Psoas muscle (tissue), 8 donors: Measurements from ENCODE around the gene C18orf63. TPM values are rescaled to one million over a fixed set of nuclear protein-coding genes. Genes with fewer than 3 reads are reported as not detected.
A peak's percentile ranks its signal among the peaks of the same experiment; 100 is the strongest.

Source experiments
- ATAC-seq, 4 donors: fragments of 200-7000 bp; cut with Tn5 transposase; one replicate each; pipeline ENCODE4 v1.9.1; 2020; ENCODE audit warnings: moderate library complexity in 3 of 4, mild to moderate bottlenecking in 2 of 4
- DNase-seq, 2 donors: peaks; one replicate each; pipeline ENCODE4 v3.0.0-alpha.2; 2020
- H3K27ac ChIP-seq: fragments of 200-600 bp; one replicate; pipeline ENCODE4 v1.8.0; 2022
- H3K27me3 ChIP-seq, 3 donors: fragments of 200-600 bp in 1 of 3; one replicate each; pipeline versions ENCODE4 v1.6.1 to v1.8.0; 2013 to 2022; ENCODE audit warnings: low read length in 2 of 3, mild to moderate bottlenecking in 2 of 3, moderate library complexity in 1 of 3; ENCODE audit not compliant: insufficient read depth in 3 of 3
- H3K36me3 ChIP-seq, 2 donors: fragments of 200-600 bp in 1 of 2; one replicate each; pipeline versions ENCODE4 v1.6.1 to v1.8.0; 2013 to 2022; ENCODE audit warnings: low read depth in 1 of 2, mild to moderate bottlenecking in 1 of 2, moderate library complexity in 1 of 2; ENCODE audit not compliant: insufficient read depth in 1 of 2
- H3K4me1 ChIP-seq: fragments of 200-600 bp; one replicate; pipeline ENCODE4 v1.8.0; 2022
- H3K4me3 ChIP-seq: fragments of 200-600 bp; one replicate; pipeline ENCODE4 v1.8.0; 2022; ENCODE audit warnings: mild to moderate bottlenecking
- H3K9me3 ChIP-seq: fragments of 200-600 bp; one replicate; pipeline ENCODE4 v1.8.0; 2022
- WGBS, 3 donors: extraction: QIAGEN DNeasy Blood & Tissue Kit; methylation state at CpG; one replicate each; pipeline versions ENCODE4 v1.1.6 to v1.1.7; 2013; 5-methylcytosine and 5-hydroxymethylcytosine counted together
- intact Hi-C, 2 donors: fragments of 100-400 bp; cut with DNase I; formaldehyde crosslinking; loops; one replicate each; pipeline versions ENCODE4 v1.11.0 to v1.14.2; 2022
- polyA plus RNA-seq, 3 donors: library from polyadenylated mRNA; stranded (reverse); fragments of 200-250 nt; gene quantifications; one replicate each; pipeline ENCODE4 v1.2.3, GENCODE V29; 2013
- total RNA-seq, 4 donors: library from RNA; stranded (reverse); fragmentation: NEBNext Ultra II Directional in 2 of 4; extraction: Animal tissue kit (Norgen Biotek cat#: 25700) in 2 of 4; gene quantifications; one replicate each; pipeline versions ENCODE4 v1.2.1 to v1.2.4, GENCODE V29; 2021 to 2023
- TF ChIP-seq, protein P1 (sequence below): fragments of 200-600 bp; IDR thresholded peaks from one replicate; pipeline ENCODE4 v1.8.0; 2022; ENCODE audit warnings: antibody characterized with exemption
- donor health status: healthy with polysubstance abuse.
- donor health status: DM: no; HTN: no; CAD: no; lungs with moderate emphysema.
- donor health status: Bipolar disorder and iron deficiency.
- donor health status: healthy.
- donor health status: DM: yes; HTN: yes; CAD: no.
- donor health status: DM: no; HTN: no; CAD: no.
- donor health status: DM: no; HTN: no; CAD: no.
- donor health status: DM: yes; HTN: yes; CAD: no.

Gene C18orf63
- total and polyA plus RNA-seq, 7 donors = not detected

DNA sequence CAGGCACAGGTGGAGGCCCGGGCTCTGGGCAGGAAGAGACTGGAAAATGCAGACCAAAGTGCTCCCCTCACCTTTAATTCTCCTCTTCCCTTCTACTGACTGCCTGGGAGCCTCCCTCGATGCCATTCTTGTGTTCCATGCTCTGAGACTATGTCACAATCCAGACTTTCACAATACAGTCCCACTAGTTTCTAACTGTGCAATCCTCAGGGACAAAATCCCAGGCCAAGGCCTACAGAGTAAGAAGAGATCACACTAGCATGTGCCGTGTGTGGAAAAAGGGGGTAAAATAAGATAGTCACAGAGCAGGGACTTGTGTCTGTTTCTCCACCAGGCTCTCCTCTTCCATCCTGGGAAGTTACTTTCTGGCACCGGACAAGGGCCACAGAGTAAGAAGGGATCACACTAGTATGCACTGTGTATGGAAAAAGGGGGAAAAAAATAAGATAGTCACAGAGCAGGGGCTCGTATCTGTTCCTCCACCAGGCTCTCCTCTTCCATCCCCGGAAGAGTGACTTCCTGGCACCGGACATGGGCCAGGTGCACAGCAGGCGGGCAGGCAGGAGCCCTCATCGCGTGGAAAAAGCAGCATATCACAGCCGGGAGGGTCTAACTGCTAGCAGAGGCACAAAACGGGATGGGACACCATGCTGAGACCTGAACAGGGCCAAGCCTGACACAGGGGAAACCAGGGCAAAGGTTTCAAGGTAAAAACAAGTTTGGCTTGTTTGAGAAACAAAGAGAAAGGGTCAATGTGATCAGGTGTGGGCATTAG is 33.5 kb upstream of the C18orf63 start:
- H3K4me1 ChIP-seq = peaks cover 42% of the 10 kb centered on the region
- WGBS, 3 donors = 43 to 50% (median 44%) methylated on average over 12 of the region's 12 CpGs
- H3K27me3 ChIP-seq = no peaks in the 10 kb centered on the region
- no peak overlapping the region for H3K27ac ChIP-seq
- no peaks in the 10 kb centered on the region for H3K9me3 ChIP-seq
- no peaks in the 10 kb centered on the region for H3K36me3 ChIP-seq
- DNase-seq (peak in 1 of 2 donors; percentile 30), ATAC-seq (peak; percentile 36 to 85 (median 79))
- TF ChIP-seq, protein P1, sequence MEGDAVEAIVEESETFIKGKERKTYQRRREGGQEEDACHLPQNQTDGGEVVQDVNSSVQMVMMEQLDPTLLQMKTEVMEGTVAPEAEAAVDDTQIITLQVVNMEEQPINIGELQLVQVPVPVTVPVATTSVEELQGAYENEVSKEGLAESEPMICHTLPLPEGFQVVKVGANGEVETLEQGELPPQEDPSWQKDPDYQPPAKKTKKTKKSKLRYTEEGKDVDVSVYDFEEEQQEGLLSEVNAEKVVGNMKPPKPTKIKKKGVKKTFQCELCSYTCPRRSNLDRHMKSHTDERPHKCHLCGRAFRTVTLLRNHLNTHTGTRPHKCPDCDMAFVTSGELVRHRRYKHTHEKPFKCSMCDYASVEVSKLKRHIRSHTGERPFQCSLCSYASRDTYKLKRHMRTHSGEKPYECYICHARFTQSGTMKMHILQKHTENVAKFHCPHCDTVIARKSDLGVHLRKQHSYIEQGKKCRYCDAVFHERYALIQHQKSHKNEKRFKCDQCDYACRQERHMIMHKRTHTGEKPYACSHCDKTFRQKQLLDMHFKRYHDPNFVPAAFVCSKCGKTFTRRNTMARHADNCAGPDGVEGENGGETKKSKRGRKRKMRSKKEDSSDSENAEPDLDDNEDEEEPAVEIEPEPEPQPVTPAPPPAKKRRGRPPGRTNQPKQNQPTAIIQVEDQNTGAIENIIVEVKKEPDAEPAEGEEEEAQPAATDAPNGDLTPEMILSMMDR = no peak
- intact Hi-C loops = no loop called here
- H3K4me3 ChIP-seq = no peak overlapping the region

DNA sequence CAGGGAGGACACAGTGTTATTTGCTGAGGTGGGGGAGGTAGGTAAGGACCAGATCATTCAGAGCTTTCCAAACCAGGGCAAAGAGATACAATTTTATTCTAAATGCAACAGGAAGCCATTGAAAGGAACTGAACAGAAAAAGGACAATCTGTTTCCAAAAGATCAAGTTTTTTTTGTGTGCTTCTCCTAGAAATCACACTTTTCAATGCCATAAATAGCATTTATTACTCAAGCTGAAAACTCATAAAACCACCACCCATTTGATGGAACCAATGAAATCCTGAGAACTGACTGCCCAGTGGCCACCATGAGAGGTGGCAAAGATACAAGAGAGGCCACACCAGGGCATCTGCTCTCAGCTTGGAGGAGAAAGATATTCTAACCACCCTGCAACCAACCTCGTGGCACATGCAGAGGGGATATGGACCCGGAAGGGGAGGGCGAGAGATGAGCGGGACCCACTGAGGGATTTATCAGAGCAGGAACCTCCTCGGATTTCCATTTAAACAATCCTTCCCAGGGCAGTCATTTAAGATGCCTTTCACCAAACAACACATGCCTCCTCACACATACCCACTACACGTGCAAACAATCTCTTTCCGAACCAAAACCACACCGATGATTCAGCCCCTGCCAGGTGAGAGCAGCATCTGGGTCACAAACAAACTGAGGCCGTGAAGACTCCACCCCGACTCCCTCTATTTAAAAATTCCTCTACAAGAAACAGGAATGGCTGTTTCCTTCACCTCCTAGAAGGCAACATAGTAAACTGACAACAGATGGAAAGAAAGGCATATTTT is 32.7 kb upstream of the C18orf63 start:
- Histone ChIP-seq H3K4me3 (no peak overlapping the region), H3K9me3 (no peaks in the 10 kb centered on the region), H3K36me3 (no peaks in the 10 kb centered on the region), H3K27ac (no peak overlapping the region), H3K4me1 (peaks cover 42% of the 10 kb centered on the region), H3K27me3 (no peaks in the 10 kb centered on the region)
- TF ChIP-seq, protein P1 = no peak
- intact Hi-C loops = no loop called here
- DNase-seq (no peak), ATAC-seq (no peak)
- 61 to 80% (median 67%) methylated on average over 10 of the region's 10 CpGs for WGBS, 3 donors

DNA sequence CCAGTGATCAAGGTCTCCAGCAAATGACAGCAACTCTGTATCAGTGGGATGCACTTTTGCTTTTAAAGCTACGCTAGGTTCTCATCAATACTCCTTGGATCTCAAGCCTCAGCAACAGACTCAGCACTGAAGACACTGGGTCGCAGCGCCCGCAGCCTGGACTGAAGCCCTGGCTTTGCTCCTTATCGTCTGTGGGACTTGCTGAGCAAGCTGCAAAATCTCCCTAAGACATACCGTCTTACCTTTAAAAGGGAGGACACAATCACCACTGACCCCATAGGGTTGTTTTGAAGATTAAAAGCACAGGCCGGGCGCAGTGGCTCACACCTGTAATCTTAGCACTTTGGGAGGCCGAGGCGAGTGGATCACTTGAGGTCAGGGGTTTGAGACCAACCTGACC is 32.0 kb upstream of the C18orf63 start:
- no peak overlapping the region for H3K4me3 ChIP-seq
- ATAC-seq (no peak), DNase-seq (no peak)
- no peak overlapping the region for H3K27ac ChIP-seq
- TF ChIP-seq, protein P1 = no peak
- H3K27me3 ChIP-seq = no peaks in the 10 kb centered on the region
- H3K4me1 ChIP-seq = peaks cover 36% of the 10 kb centered on the region
- intact Hi-C loops = no loop called here
- H3K36me3 ChIP-seq = no peaks in the 10 kb centered on the region
- no peaks in the 10 kb centered on the region for H3K9me3 ChIP-seq
- 71 to 74% (median 73%) methylated on average over 10 of the region's 10 CpGs for WGBS, 3 donors

DNA sequence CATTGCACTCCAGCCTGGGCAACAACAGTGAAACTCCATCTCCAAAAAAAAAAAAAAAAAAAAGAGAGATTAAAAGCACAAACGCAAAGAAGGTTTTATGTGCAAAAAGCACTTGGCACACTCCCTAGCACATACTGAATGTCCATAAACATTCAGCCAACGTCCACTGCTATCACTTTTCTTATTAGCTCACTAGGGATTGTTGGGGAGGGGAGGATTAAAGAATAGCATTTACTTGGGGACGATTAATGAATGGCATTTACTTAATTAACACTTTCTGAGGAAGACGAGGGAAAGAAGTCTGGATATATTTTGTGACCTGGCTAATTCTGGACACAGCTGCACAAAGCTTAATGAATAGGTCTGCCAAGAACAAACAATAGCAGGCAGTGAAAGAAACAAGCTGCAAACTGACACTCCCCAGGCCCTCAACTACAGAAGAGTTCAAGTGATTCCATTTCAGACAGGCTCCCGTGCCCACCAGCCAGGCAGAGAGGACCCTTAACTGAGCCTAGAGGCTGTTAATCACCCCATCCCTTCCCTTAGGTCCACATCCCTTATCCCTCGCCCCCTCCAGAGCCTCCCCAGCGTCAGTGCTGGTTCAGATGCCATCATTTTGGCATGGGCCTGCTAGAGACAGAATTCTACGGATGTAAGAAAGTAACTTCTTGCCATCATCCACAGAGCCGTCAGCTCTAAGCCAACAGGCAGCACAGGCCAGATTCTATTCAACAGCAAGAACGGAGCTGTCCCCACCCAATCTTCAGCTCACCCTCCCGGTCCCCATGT is 31.3 kb upstream of the C18orf63 start:
- no peaks in the 10 kb centered on the region for H3K9me3 ChIP-seq
- H3K27me3 ChIP-seq = no peaks in the 10 kb centered on the region
- DNase-seq (no peak), ATAC-seq (peak in 1 of 4 donors; percentile 39)
- H3K36me3 ChIP-seq = no peaks in the 10 kb centered on the region
- 18 to 27% (median 26%) methylated on average over 11 of the region's 11 CpGs for WGBS, 3 donors
- H3K27ac ChIP-seq = peak overlapping the region; percentile 16
- TF ChIP-seq, protein P1 = no peak
- peaks cover 36% of the 10 kb centered on the region for H3K4me1 ChIP-seq
- H3K4me3 ChIP-seq = no peak overlapping the region
- intact Hi-C loops = no loop called here
